K562 (cell line): ENCODE data around the gene DDAH1. TPM values are rescaled to one million over a fixed set of nuclear protein-coding genes. Genes with fewer than 3 reads are reported as not detected.

Experiments used
- ATAC-seq: fragments of 200-7000 bp; cut with Tn5 transposase; 3 replicates; pipeline ENCODE4 v1.9.1; 2020; ENCODE audit warnings: moderate library complexity
- BruUV-seq: library from RNA; stranded (reverse); fragments of 400-500 nt; replicated peaks from 2 replicates; lab custom pipeline; 2021; lab: Mats Ljungman, UMichigan
- CTCF ChIA-PET: fragments of 300-600 bp; formaldehyde crosslinking; extraction: SDS; loops from one replicate; lab custom pipeline; 2021; ENCODE audit warnings: low intra/inter-chr PET ratio; lab: Yijun Ruan, JAX
- POLR2A ChIA-PET: fragments of 300-600, 350-650 bp; sonication (Branson Sonifier 250); formaldehyde crosslinking; extraction: SDS; loops from one replicate; lab custom pipeline; 2021; ENCODE audit warnings: antibody characterized with exemption, inconsistent platforms; lab: Yijun Ruan, JAX
- DNase-seq, 4 experiments: peaks; one replicate each; pipeline versions ENCODE4 v3.0.0 to v3.0.0-alpha.2; 2011 to 2018; ENCODE audit warnings: low spot score in 3 of 4, mixed read lengths in 3 of 4; ENCODE audit errors: extremely low read depth in 1 of 4
- FAIRE-seq: peaks from 2 replicates; lab custom pipeline; 2011; peaks lifted over from hg19 to GRCh38; lab: Jason Lieb, UNC
- H2AFZ ChIP-seq: 2 replicates; pipeline ENCODE4 v1.6.0; 2011; ENCODE audit warnings: low read depth, low read length, control low read depth, inconsistent platforms
- H3K27ac ChIP-seq: fragments of 200-600 bp; 3 replicates; pipeline ENCODE4 v1.8.0; 2011; ENCODE audit warnings: low read depth, mild to moderate bottlenecking, control low read depth, inconsistent platforms, low read length, moderate library complexity, mixed read lengths; ENCODE audit errors: extremely low read depth
- H3K27me3 ChIP-seq, 2 experiments: fragments of 300-600 bp in 1 of 2; 2 replicates in 1 of 2; 3 replicates in 1 of 2; pipeline versions ENCODE4 v1.6.0 to v1.8.0; 2011; ENCODE audit warnings: inconsistent platforms in 2 of 2, low read length in 2 of 2, mild to moderate bottlenecking in 1 of 2, mixed read lengths in 1 of 2, moderate library complexity in 1 of 2; ENCODE audit not compliant: control insufficient read depth in 2 of 2, insufficient read depth in 2 of 2
- H3K36me3 ChIP-seq: fragments of 300-600 bp; 3 replicates; pipeline ENCODE4 v1.8.0; 2011; ENCODE audit warnings: mild to moderate bottlenecking, low read length, inconsistent platforms; ENCODE audit not compliant: control insufficient read depth, insufficient read depth
- H3K4me1 ChIP-seq, 2 experiments: fragments of 200-600 bp in 1 of 2; replicated peaks in 1 of 2; 2 replicates in 1 of 2; 3 replicates in 1 of 2; pipeline versions ENCODE4 v1.5.1 to v1.8.0; 2011; ENCODE audit warnings: inconsistent platforms in 2 of 2, low read length in 2 of 2, mild to moderate bottlenecking in 1 of 2, mixed read lengths in 1 of 2, moderate library complexity in 1 of 2; ENCODE audit not compliant: control insufficient read depth in 2 of 2, insufficient read depth in 2 of 2
- H3K4me2 ChIP-seq: 2 replicates; pipeline ENCODE4 v1.6.1; 2011; ENCODE audit warnings: low read length, control low read depth, inconsistent platforms, mixed read lengths; ENCODE audit not compliant: insufficient read depth
- H3K4me3 ChIP-seq: fragments of 200-600 bp; sonication (generic), shearing (Covaris generic); 2 replicates; pipeline ENCODE4 v1.5.1; 2016; ENCODE audit warnings: control low read depth, inconsistent platforms
- H3K79me2 ChIP-seq: fragments of 200-600 bp; 3 replicates; pipeline ENCODE4 v1.8.0; 2011; ENCODE audit warnings: low read length, inconsistent platforms; ENCODE audit not compliant: control insufficient read depth, insufficient read depth
- H3K9ac ChIP-seq, 2 experiments: 2 replicates each; pipeline versions ENCODE4 v1.6.0 to v1.6.1; 2011; ENCODE audit warnings: low read depth in 2 of 2, low read length in 2 of 2, control low read depth in 1 of 2, inconsistent platforms in 1 of 2, mild to moderate bottlenecking in 1 of 2, mixed read lengths in 1 of 2; ENCODE audit not compliant: insufficient read depth in 1 of 2
- H3K9me1 ChIP-seq: one replicate; pipeline ENCODE4 v1.6.0; 2011; ENCODE audit warnings: inconsistent platforms, mild to moderate bottlenecking, low read length, moderate library complexity; ENCODE audit not compliant: control insufficient read depth, insufficient read depth
- H3K9me3 ChIP-seq: replicated peaks from 2 replicates; pipeline ENCODE4 v1.5.1; 2011; ENCODE audit warnings: low read depth, low read length, inconsistent platforms; ENCODE audit not compliant: control insufficient read depth, insufficient read depth
- H4K20me1 ChIP-seq: replicated peaks from 2 replicates; pipeline ENCODE4 v1.6.1; 2011; ENCODE audit warnings: low read length, inconsistent platforms, mixed read lengths; ENCODE audit not compliant: control insufficient read depth, insufficient read depth
- AFF1 ChIP-seq, 2 experiments: fragments of 450-650 bp; IDR thresholded peaks; 2 replicates each; pipeline ENCODE4 v1.6.1; 2018; ENCODE audit warnings: mild to moderate bottlenecking in 2 of 2, low read depth in 1 of 2; ENCODE audit not compliant: partially characterized antibody in 2 of 2
- GABPB1 ChIP-seq: sonication (generic); formaldehyde crosslinking; IDR thresholded peaks from 2 replicates; pipeline ENCODE4 v1.8.0; 2022; ENCODE audit warnings: mild to moderate bottlenecking, missing genetic modification reagents
- HIVEP1 ChIP-seq: fragments of 250-450 bp; sonication (Bioruptor Pico); IDR thresholded peaks from 2 replicates; pipeline ENCODE4 v1.4.0; 2020; ENCODE audit warnings: mild to moderate bottlenecking
- HMG20B ChIP-seq: fragments of 250-450 bp; sonication (Bioruptor Pico); IDR thresholded peaks from 2 replicates; pipeline ENCODE4 v1.5.0; 2021; ENCODE audit warnings: mild to moderate bottlenecking
- HNRNPL ChIP-seq: fragments of 200-400 bp; formaldehyde crosslinking; IDR thresholded peaks from 2 replicates; pipeline ENCODE4 v1.6.1; 2017; ENCODE audit warnings: low read depth, mild to moderate bottlenecking, low read length
- MBD1 ChIP-seq: fragments of 250-450 bp; sonication (Bioruptor Pico); IDR thresholded peaks from 2 replicates; pipeline ENCODE4 v1.8.0; 2022; ENCODE audit warnings: inconsistent platforms
- NR3C1 ChIP-seq: sonication (generic); formaldehyde crosslinking; IDR thresholded peaks from 2 replicates; pipeline ENCODE4 v1.8.1; 2022; ENCODE audit warnings: missing genetic modification reagents
- PCBP2 ChIP-seq: fragments of 200-400 bp; formaldehyde crosslinking; IDR thresholded peaks from 2 replicates; pipeline ENCODE4 v1.6.1; 2018; ENCODE audit warnings: low read length, low read depth, mild to moderate bottlenecking, moderate library complexity; ENCODE audit not compliant: poor library complexity, severe bottlenecking
- POLR2B ChIP-seq: fragments of 450-650 bp; IDR thresholded peaks from 2 replicates; pipeline ENCODE4 v1.6.1; 2018; ENCODE audit warnings: low read depth; ENCODE audit not compliant: partially characterized antibody
- RHOXF2B ChIP-seq: fragments of 250-450 bp; sonication (Bioruptor Pico); conservative IDR thresholded peaks from 2 replicates; pipeline ENCODE4 v1.5.1; 2021
- SMAD4 ChIP-seq: fragments of 250-450 bp; sonication (Bioruptor Pico); conservative IDR thresholded peaks from 2 replicates; pipeline ENCODE4 v1.8.0; 2021; ENCODE audit warnings: inconsistent platforms, mild to moderate bottlenecking, moderate library complexity
- TFAM ChIP-seq: fragments of 250-450 bp; sonication (Bioruptor Pico); conservative IDR thresholded peaks from 2 replicates; pipeline ENCODE4 v1.5.0; 2021; ENCODE audit warnings: mild to moderate bottlenecking, moderate library complexity
- ZNF280B ChIP-seq: fragments of 250-450 bp; sonication (Bioruptor Pico); IDR thresholded peaks from 2 replicates; pipeline ENCODE4 v1.5.1; 2021; ENCODE audit warnings: mild to moderate bottlenecking
- ZNF699 ChIP-seq: fragments of 250-450 bp; sonication (Bioruptor Pico); IDR thresholded peaks from 2 replicates; pipeline ENCODE4 v1.8.0; 2021; ENCODE audit warnings: mild to moderate bottlenecking, moderate library complexity; ENCODE audit not compliant: insufficient replicate concordance
- ZNF76 ChIP-seq: fragments of 250-450 bp; sonication (Bioruptor Pico); IDR thresholded peaks from 2 replicates; pipeline ENCODE4 v1.4.0; 2020; ENCODE audit warnings: mild to moderate bottlenecking, moderate library complexity, borderline replicate concordance
- WGBS: fragments of 100-300 bp; shearing (Covaris generic); methylation state at CpG from one replicate; pipeline ENCODE4 v1.1.6; 2016; ENCODE audit warnings: low coverage, mixed read lengths; ENCODE audit not compliant: insufficient coverage; ENCODE audit errors: missing lambda C conversion rate; 5-methylcytosine and 5-hydroxymethylcytosine counted together
- in situ Hi-C: fragments of 300-500 bp; cut with MboI; formaldehyde crosslinking; loops from 4 replicates; pipeline ENCODE4 v1.15.0; 2018; ENCODE audit warnings: inconsistent platforms, mixed read lengths
- intact Hi-C: fragments of 100-400 bp; cut with micrococcal nuclease; formaldehyde crosslinking; loops from 2 replicates; pipeline ENCODE4 v1.14.2; 2022
- polyA plus RNA-seq, 8 experiments: library from polyadenylated mRNA; depleted of rRNA in 4 of 8; stranded (reverse) in 5 of 8; unstranded in 3 of 8; fragments of >200 nt; fragmentation: Nextera tagmentation in 2 of 8; fragmentation: Illumina TruSeq in 1 of 8; extraction: Ambion mirVana in 2 of 8; extraction: Trizol in 1 of 8; gene quantifications; 2 replicates each; pipeline versions ENCODE4 v1.2.1 to v1.2.3, GENCODE V29; 2011 to 2014; ENCODE audit warnings: inconsistent platforms in 1 of 8, missing spikeins in 1 of 8
- total RNA-seq, 7 experiments: library from RNA; depleted of rRNA in 6 of 7; stranded (reverse); fragments of >200 nt in 6 of 7; fragmentation: Illumina TruSeq in 2 of 7; extraction: Trizol in 2 of 7; gene quantifications; 2 replicates each; pipeline versions ENCODE4 v1.2.1 to v1.2.3, GENCODE V29; 2011 to 2021; ENCODE audit warnings: low replicate concordance in 1 of 7

Gene DDAH1
- total and polyA plus RNA-seq, 9 of the 15 experiments (the other 6 are each of a cell fraction or from before 2014, with no cell fraction given), result 0.04 to 0.24 (median 0.10) TPM

GRCh38 chr1:85343612-85344255, 121.2 kb downstream of the DDAH1 start:
- Histone ChIP-seq H3K4me1 (no peaks in the 10 kb centered on the region), H3K9ac (no peak overlapping the region), H3K4me2 (no peak overlapping the region), H3K4me3 (no peak overlapping the region), H3K27me3 (no peaks in the 10 kb centered on the region), H3K27ac (no peak overlapping the region), H2AFZ (no peak overlapping the region), H3K79me2 (no peaks in the 10 kb centered on the region), H3K9me1 (no peaks in the 10 kb centered on the region), H4K20me1 (no peaks in the 10 kb centered on the region), H3K9me3 (no peaks in the 10 kb centered on the region), H3K36me3 (no peaks in the 10 kb centered on the region)
- intact Hi-C loops (loop anchor here (10.0 kb wide), 1 partner anchor 241 kb away; the partner anchor contains the start of gene CCN1), in situ Hi-C loops (no loop called here)
- 0% methylated on average over 1 of the region's 1 CpG for WGBS
- BruUV-seq, result no TSS peak
- FAIRE-seq (no peak), ATAC-seq (no peak), DNase-seq (no peak)
- ChIA-PET POLR2A (interaction anchor here (0.6 to 1.0 kb wide), 2 partner anchors 119 to 241 kb away, joined by 3 read pairs; no protein-coding TSS in a partner anchor), CTCF (no interaction called here)
- TF ChIP-seq GABPB1 (CRISPR knock-in tag) (no peak), ZNF699 (no peak), SMAD4 (CRISPR knock-in tag) (no peak), ZNF76 (CRISPR knock-in tag) (no peak), AFF1 (IDR thresholded peaks at IDR 0.05; ENCODE audit: low read depth in 1 of 2, partially characterized antibody in 2 of 2) (no peak), ZNF280B (CRISPR knock-in tag) (no peak), POLR2B (no peak), HNRNPL (no peak), PCBP2 (no peak), NR3C1 (CRISPR knock-in tag) (no peak), HMG20B (no peak), RHOXF2B (CRISPR knock-in tag) (no peak), MBD1 (CRISPR knock-in tag) (no peak), HIVEP1 (CRISPR knock-in tag) (no peak), TFAM (CRISPR knock-in tag) (no peak)
